Dendritic cell treated with granulocyte-macrophage colony-stimulating factor and Interleukin-4, amounts not matched to agents 40 ng/mL and 50 ng/mL, for 4 days (primary cell): ENCODE data around the gene FLRT3.

Experiments
- H3K27ac Mint-ChIP-seq: one replicate; pipeline ENCODE4 v1.8.0; 2022; ENCODE audit warnings: mild to moderate bottlenecking, mixed read lengths
- H3K27me3 Mint-ChIP-seq: one replicate; pipeline ENCODE4 v1.8.0; 2022; ENCODE audit warnings: mild to moderate bottlenecking, mixed read lengths
- H3K36me3 Mint-ChIP-seq: one replicate; pipeline ENCODE4 v1.8.0; 2022; ENCODE audit warnings: low read depth, mixed read lengths
- H3K4me1 Mint-ChIP-seq: one replicate; pipeline ENCODE4 v1.8.0; 2022; ENCODE audit warnings: low read depth, mixed read lengths
- H3K4me3 Mint-ChIP-seq: one replicate; pipeline ENCODE4 v1.8.0; 2022; ENCODE audit warnings: mild to moderate bottlenecking, moderate library complexity, mixed read lengths
- H3K9me3 Mint-ChIP-seq: one replicate; pipeline ENCODE4 v1.8.0; 2022; ENCODE audit warnings: mixed read lengths
- intact Hi-C: fragments of 100-400 bp; cut with micrococcal nuclease; formaldehyde crosslinking; loops from one replicate; pipeline ENCODE4 v1.15.0; 2022

Gene FLRT3

DNA sequence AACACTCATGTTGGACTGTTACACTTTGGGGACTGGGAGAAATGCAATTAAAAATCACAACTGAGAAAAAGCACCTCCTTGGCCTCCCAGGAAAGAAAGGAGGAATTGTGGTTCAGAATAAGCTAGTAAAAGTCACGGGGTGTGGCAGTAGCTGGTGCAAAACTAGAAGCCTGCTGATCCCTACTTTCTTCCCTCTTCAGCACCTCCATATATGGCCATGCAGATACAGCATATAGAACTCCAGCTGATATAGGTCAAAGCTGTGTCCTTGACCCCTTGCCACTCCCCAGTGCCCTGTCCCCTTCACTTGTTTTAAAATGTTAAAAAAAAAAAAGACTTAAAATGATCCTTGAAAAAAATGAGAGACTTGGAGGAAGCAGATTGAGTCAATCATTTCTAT lies 5.5 kb upstream of the FLRT3 start:
- intact Hi-C loops = no loop called here
- no peaks in the 10 kb centered on the region for H3K9me3 Mint-ChIP-seq
- no peaks in the 10 kb centered on the region for H3K4me1 Mint-ChIP-seq
- no peak overlapping the region for H3K4me3 Mint-ChIP-seq
- H3K36me3 Mint-ChIP-seq = no peaks in the 10 kb centered on the region
- no peak overlapping the region for H3K27ac Mint-ChIP-seq
- H3K27me3 Mint-ChIP-seq = no peaks in the 10 kb centered on the region

DNA sequence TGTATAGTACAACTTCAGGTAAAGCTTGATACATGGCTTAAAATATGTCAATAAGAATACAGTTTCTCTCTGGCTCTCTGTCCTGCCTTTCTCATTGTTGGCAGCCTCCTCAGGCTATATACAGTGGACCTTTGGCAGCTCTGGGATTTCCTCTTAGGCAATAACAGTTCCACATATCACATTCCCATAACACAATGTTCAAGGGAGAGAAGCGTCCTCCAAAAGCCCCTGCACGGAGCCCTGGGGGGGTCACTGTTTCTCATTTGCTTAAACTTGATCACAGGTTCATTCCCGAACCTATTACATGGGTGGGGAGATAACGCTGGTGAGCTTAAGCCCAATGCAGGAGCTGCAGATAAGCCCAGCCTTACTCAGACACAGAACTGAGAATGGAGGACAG lies 4.4 kb upstream of the FLRT3 start:
- H3K27me3 Mint-ChIP-seq = no peaks in the 10 kb centered on the region
- intact Hi-C loops = no loop called here
- no peaks in the 10 kb centered on the region for H3K36me3 Mint-ChIP-seq
- no peaks in the 10 kb centered on the region for H3K9me3 Mint-ChIP-seq
- no peak overlapping the region for H3K27ac Mint-ChIP-seq
- H3K4me1 Mint-ChIP-seq = no peaks in the 10 kb centered on the region
- H3K4me3 Mint-ChIP-seq = no peak overlapping the region

DNA sequence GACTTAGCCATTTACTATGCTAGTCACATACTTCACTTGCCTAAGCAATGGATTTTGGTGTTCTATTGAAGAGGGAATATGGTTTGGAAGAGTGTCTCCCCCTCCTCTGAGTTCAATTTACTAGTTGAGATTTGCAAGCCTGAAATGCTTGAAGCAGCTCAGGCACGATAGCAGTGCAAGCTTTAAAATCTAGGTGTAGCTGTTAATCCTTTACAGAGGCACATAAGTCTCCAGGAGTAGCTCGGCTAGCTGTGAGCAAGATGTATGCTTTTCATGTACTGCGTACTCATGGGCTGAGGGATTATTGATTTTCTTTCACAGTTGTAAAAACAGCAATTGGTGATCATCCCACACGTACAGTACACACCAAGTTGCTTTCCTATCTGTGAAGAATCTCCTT lies 726 bp downstream of the FLRT3 start:
- H3K9me3 Mint-ChIP-seq = no peaks in the 10 kb centered on the region
- no peaks in the 10 kb centered on the region for H3K27me3 Mint-ChIP-seq
- no peaks in the 10 kb centered on the region for H3K4me1 Mint-ChIP-seq
- no peaks in the 10 kb centered on the region for H3K36me3 Mint-ChIP-seq
- H3K4me3 Mint-ChIP-seq = no peak overlapping the region
- intact Hi-C loops = no loop called here
- no peak overlapping the region for H3K27ac Mint-ChIP-seq

DNA sequence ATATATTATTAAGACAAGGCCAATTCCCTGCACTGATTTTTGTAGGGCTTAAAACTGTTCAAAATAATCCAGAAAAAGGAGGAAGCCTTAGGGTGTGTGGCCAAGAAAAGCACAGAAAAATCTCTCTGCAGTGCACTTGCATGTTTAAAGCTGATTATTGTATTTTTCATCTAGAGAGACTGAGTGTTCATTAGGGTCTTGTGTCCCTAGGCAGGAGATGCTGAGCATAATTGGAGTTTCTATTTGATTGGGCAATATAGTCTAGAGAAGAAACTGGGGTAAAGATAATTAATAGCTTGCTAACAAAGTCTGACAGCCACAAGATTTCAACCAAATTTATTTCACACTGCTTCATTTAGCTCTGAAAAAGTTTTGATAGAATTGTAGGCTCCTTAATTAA lies 2.4 kb downstream of the FLRT3 start:
- H3K4me1 Mint-ChIP-seq = no peaks in the 10 kb centered on the region

DNA sequence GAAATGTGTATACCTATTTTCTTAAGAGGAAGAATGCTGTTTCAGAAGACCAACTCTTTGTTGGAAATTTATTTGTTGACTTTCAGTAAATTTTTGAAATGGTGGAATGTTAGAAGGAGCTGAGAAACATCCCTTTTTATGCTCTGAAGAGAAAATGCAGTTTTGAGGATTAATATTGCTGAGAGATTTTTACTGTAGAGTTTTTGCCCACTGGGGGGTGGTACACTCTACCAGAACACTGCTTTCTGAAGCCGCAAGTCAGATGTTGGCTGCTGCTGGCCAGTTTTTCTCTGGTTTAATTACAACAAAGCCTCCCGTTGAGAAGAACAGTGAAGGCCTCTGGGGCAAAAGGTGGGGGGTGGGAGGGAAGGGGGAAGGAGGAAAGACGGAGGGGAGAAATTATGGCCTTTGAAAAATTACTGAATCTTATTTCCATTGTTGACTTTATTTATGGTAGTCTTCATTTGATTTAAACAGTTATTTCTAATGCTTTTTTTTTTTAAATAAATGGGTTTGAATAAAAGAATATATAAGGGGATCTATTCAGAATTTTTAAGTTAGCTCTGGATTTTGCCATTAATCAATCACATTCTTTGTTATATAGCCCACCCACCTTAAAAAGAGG lies 3.0 kb downstream of the FLRT3 start:
- Mint-ChIP-seq H3K27me3 (no peaks in the 10 kb centered on the region), H3K4me3 (no peak overlapping the region), H3K36me3 (no peaks in the 10 kb centered on the region), H3K9me3 (no peaks in the 10 kb centered on the region), H3K27ac (no peak overlapping the region), H3K4me1 (no peaks in the 10 kb centered on the region)
- intact Hi-C loops = no loop called here

More for the DNA sequence above, 2.4 kb downstream of the FLRT3 start:
- H3K4me3 Mint-ChIP-seq = no peak overlapping the region
- intact Hi-C loops = no loop called here
- H3K27me3 Mint-ChIP-seq = no peaks in the 10 kb centered on the region
- no peak overlapping the region for H3K27ac Mint-ChIP-seq
- no peaks in the 10 kb centered on the region for H3K36me3 Mint-ChIP-seq
- H3K9me3 Mint-ChIP-seq = no peaks in the 10 kb centered on the region

DNA sequence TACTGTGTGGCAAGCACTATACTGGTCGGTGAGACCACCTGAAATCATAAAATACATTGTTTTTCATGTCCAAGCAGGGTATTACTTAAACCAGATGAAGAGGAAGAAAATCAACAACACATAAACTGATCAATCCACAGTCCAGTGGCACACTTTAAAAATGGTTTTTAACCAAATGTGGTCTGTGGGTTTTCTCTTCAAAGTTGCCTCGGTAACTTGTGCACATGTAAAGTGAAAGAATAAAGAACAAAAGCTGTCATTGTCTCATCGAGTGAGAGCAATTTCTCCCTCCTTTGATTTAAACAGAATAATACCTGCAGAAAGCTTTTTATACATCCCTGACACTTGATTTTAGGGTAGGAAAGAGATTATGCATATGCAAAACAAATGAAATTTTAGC lies 3.7 kb downstream of the FLRT3 start:
- intact Hi-C loops = no loop called here
- no peaks in the 10 kb centered on the region for H3K4me1 Mint-ChIP-seq
- H3K4me3 Mint-ChIP-seq = no peak overlapping the region
- H3K27me3 Mint-ChIP-seq = no peaks in the 10 kb centered on the region
- no peak overlapping the region for H3K27ac Mint-ChIP-seq
- H3K36me3 Mint-ChIP-seq = no peaks in the 10 kb centered on the region
- H3K9me3 Mint-ChIP-seq = no peaks in the 10 kb centered on the region

DNA sequence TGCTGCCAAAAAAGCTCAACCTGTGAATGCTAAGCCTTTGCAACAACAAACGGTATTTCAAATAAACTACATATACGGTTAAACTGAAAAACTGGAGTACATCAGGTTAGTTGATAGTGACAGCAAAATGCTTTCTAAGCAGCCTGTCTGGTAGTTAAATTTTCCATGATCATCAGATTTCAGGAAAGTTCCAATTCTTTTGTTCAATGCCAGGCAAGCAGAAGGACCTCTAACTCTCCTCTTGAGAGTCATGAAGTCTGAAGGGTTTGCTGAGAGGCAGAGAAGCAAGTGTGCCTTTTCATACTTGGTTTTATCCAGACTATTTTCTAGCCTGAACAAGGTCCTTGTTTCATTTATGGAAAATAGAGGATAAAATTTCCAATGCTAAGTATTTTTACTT lies 4.5 kb downstream of the FLRT3 start:
- no peak overlapping the region for H3K27ac Mint-ChIP-seq
- H3K4me3 Mint-ChIP-seq = no peak overlapping the region
- no peaks in the 10 kb centered on the region for H3K9me3 Mint-ChIP-seq
- H3K27me3 Mint-ChIP-seq = no peaks in the 10 kb centered on the region
- H3K4me1 Mint-ChIP-seq = no peaks in the 10 kb centered on the region
- H3K36me3 Mint-ChIP-seq = no peaks in the 10 kb centered on the region
- intact Hi-C loops = no loop called here

DNA sequence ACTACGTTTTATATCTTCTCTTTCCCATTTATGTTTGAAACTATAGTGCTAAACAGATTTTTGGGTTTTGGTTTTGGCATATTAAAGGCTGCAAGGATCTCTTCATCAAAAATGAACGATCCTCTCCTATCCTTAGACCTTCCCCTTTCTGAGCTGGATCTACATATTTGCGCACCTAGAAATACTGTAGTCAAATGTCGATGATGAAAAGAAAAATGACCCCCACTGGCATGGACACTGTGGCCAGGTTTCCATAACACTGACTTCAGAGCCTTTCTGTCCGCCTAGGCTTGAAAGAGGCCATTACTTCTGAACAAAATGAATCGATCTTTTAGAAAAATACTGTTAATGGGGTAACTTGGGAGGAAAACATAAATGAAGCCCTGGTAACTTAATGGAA lies 5.8 kb downstream of the FLRT3 start:
- H3K27me3 Mint-ChIP-seq = no peaks in the 10 kb centered on the region
- H3K36me3 Mint-ChIP-seq = no peaks in the 10 kb centered on the region
- intact Hi-C loops = no loop called here
- H3K27ac Mint-ChIP-seq = no peak overlapping the region
- no peaks in the 10 kb centered on the region for H3K9me3 Mint-ChIP-seq
- no peaks in the 10 kb centered on the region for H3K4me1 Mint-ChIP-seq
- H3K4me3 Mint-ChIP-seq = no peak overlapping the region

DNA sequence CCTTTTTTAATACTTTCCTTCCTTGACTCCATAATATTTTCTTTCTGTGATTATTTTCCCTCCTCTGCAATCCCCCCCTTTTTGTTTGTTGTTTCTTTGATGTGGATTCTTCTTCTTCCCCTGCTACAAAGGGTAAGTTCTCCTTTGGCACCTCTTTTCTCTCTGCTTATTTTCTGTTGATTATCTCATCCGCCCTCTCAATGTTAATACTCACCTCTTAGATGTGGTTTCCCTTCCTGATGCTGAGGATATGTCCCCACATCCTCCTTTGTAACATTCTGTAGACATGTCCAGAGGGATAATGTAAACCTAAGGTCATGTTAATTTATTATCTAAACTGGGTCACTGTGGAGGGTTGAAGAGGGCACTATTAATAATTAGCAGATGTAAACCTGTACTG lies 17.7 kb downstream of the FLRT3 start:
- Mint-ChIP-seq H3K27ac (no peak overlapping the region), H3K9me3 (peaks cover 25% of the 10 kb centered on the region), H3K36me3 (no peaks in the 10 kb centered on the region), H3K4me1 (no peaks in the 10 kb centered on the region), H3K27me3 (no peaks in the 10 kb centered on the region), H3K4me3 (no peak overlapping the region)
- intact Hi-C loops = no loop called here

DNA sequence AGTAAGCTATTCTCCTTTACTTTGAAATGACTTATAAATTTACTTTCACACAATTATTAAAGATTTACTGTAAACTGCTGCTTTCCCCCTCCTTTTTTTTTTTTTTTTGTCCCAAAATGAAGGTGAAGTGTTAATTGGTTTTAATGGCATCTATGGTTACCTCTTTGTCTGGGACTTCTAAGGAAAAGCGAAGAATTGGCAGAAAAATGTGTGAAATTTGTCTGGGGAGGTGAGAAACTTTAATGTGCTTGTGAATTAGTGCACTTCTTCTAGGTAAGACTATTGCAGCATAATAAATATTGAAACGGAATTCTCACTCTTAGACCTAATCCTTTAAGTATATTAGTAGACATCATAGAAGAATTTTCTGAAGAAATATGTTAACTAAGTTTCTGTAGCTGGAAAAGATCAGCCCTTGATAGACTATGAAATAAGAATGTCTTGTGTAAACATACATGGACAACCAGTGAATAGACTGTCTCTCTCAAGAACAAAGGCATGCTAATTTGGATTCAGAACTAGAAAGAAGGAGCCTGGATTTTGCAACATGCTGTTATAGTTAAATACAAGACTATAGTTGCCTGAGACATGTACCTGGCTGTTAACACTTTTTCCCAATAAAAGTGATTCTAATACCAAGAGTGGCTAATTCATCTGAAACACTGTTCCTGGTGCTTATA lies 23.9 kb downstream of the FLRT3 start:
- Mint-ChIP-seq H3K9me3 (peaks cover 14% of the 10 kb centered on the region), H3K4me1 (no peaks in the 10 kb centered on the region), H3K36me3 (no peaks in the 10 kb centered on the region), H3K27me3 (no peaks in the 10 kb centered on the region), H3K4me3 (no peak overlapping the region), H3K27ac (no peak overlapping the region)
- intact Hi-C loops = no loop called here

DNA sequence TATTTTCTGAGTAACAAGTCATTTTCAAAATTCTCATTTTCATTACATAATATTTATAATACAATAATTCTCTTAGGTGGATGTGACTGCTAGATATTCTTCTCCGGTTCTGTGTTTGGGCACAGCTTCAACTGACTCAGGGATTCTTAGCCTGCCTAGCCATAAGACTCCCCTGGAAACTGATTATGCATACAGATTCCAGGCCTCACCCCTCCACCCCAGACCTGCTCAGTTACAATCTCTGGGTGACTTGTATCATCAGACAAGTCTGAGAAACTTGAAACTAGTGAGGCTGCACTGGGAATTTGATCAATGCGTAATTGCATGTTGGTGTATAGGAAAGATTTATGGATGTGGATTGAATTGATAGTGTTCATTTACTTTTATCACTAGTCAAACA lies 25.4 kb downstream of the FLRT3 start:
- Mint-ChIP-seq H3K9me3 (peaks cover 15% of the 10 kb centered on the region), H3K27me3 (no peaks in the 10 kb centered on the region), H3K4me3 (no peak overlapping the region), H3K4me1 (no peaks in the 10 kb centered on the region), H3K27ac (no peak overlapping the region), H3K36me3 (no peaks in the 10 kb centered on the region)
- intact Hi-C loops = no loop called here

DNA sequence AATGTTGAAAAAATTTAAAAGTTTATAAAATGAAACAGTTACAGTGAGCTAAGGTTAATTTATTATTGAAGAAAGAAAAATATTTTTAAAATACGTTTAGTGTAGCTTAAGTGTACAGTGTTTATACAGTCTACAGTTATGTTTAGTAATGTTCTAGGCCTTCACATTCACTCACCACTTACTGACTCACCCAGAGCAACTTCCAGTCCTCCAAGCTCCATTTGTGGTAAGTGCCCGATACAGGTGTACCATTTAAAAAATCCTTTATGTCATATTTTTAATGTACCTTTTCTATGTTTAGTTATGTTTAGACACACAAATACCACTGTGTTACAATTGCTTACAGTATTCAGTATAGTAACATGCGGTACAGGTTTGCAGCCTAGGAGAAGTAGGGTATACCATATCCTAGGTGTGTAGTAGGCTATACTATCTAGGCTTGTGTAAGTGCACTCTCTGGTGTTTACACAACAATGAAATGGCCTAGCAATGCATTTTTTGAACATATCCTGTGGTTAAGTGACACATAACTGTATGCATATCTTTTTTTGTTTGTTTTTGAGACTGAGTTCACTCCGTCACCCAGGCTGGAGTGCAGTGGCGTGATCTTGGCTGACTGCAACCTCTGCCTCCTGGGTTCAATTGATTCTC lies 26.3 kb downstream of the FLRT3 start:
- H3K27me3 Mint-ChIP-seq = no peaks in the 10 kb centered on the region
- H3K27ac Mint-ChIP-seq = no peak overlapping the region
- intact Hi-C loops = no loop called here
- peaks cover 10% of the 10 kb centered on the region for H3K9me3 Mint-ChIP-seq
- H3K4me1 Mint-ChIP-seq = no peaks in the 10 kb centered on the region
- H3K4me3 Mint-ChIP-seq = no peak overlapping the region
- H3K36me3 Mint-ChIP-seq = no peaks in the 10 kb centered on the region

DNA sequence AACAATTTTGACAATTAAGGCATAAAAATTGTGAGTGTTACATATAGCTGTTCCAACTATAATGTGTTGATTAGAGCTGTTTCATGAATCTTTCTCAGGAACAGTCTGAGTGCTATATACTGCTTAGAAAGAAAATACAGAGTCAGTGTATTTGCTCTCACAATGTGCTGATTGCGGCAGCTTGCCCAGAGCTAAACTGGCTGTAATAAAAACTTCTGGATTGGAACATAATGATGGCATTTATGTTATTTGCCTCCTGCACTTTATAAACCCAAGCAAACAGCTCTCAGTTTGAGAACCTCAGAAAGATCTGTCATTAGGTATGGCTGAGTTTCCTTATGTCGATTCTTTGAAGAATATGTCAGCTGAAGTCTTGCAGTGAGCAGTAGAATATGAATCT lies 29.5 kb downstream of the FLRT3 start:
- no peaks in the 10 kb centered on the region for H3K4me1 Mint-ChIP-seq
- intact Hi-C loops = no loop called here
- H3K4me3 Mint-ChIP-seq = no peak overlapping the region
- no peaks in the 10 kb centered on the region for H3K36me3 Mint-ChIP-seq
- no peaks in the 10 kb centered on the region for H3K27me3 Mint-ChIP-seq
- no peak overlapping the region for H3K27ac Mint-ChIP-seq
- peaks cover 36% of the 10 kb centered on the region for H3K9me3 Mint-ChIP-seq

DNA sequence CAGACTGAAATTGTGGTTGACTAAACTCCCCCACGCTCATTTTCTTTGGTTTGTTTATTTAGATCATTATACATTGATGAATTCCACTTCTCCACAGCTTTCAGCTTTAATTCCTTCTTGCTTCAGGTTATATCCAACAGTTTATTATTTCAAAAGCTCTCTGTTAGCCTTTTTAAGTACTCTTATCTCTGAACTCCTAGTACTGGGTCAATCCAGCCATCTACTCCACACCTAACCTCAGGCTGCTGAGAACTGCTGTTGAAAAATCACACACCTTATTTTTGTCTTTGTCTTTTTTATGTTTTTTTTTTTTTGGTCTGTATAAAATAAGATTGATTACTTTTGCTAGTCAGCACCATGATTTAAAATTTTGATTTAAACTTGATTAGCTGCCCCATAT lies 32.9 kb downstream of the FLRT3 start:
- Mint-ChIP-seq H3K27me3 (no peaks in the 10 kb centered on the region), H3K4me1 (no peaks in the 10 kb centered on the region), H3K36me3 (no peaks in the 10 kb centered on the region), H3K27ac (no peak overlapping the region), H3K9me3 (peaks cover 36% of the 10 kb centered on the region), H3K4me3 (no peak overlapping the region)
- intact Hi-C loops = no loop called here

DNA sequence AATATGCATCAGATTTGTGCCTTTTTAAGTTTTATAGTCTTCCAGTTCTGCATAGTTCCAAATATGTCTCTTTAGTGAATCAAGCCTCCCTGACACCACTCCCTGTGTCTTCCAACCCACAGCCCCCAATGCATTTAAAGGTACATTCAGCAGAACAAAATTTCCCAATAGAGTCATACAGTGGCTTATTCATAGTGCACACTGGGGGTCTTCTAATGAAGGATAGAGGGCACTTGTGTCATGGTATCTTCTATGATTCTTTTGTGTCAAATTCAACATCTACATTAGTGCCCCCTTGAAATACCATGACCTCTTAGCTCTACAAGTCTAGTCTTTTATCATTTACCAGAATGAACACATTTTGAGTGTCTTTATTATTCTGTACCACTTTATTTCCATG lies 33.8 kb downstream of the FLRT3 start:
- Mint-ChIP-seq H3K27ac (no peak overlapping the region), H3K9me3 (peaks cover 36% of the 10 kb centered on the region), H3K4me3 (no peak overlapping the region), H3K4me1 (no peaks in the 10 kb centered on the region), H3K36me3 (no peaks in the 10 kb centered on the region), H3K27me3 (no peaks in the 10 kb centered on the region)
- intact Hi-C loops = no loop called here
